Activated B cell treated with CpG ODN at 0.5 μM for 24 hours (primary cell): Measurements from ENCODE around the gene DLGAP1. TPM values are rescaled to one million over a fixed set of nuclear protein-coding genes. Genes with fewer than 3 reads are reported as not detected.

Experiments used
- ATAC-seq: fragments of 200-7000 bp; cut with Tn5 transposase; one replicate; pipeline ENCODE4 v1.10.0; 2021; ENCODE audit warnings: low read depth, mild to moderate bottlenecking, moderate library complexity
- CTCF ChIA-PET: fragments of 350-600 bp; sonication (Branson Sonifier 250); formaldehyde crosslinking; loops from one replicate; lab custom pipeline; 2021; ENCODE audit warnings: antibody characterized with exemption; lab: Charles Lee
- POLR2A ChIA-PET: fragments of 350-600 bp; sonication (Branson Sonifier 250); formaldehyde crosslinking; loops from one replicate; lab custom pipeline; 2021; ENCODE audit warnings: antibody characterized with exemption; lab: Charles Lee
- DNase-seq: peaks from one replicate; pipeline ENCODE4 v3.0.0; 2022
- H3K27ac Mint-ChIP-seq: one replicate; pipeline ENCODE4 v1.8.0; 2020; ENCODE audit warnings: mixed read lengths
- H3K27me3 Mint-ChIP-seq: one replicate; pipeline ENCODE4 v1.8.0; 2021; ENCODE audit warnings: mixed read lengths
- H3K36me3 Mint-ChIP-seq: one replicate; pipeline ENCODE4 v1.8.0; 2021; ENCODE audit warnings: low read depth, mixed read lengths
- H3K4me1 Mint-ChIP-seq: one replicate; pipeline ENCODE4 v1.8.0; 2021; ENCODE audit warnings: mixed read lengths
- H3K4me3 Mint-ChIP-seq: one replicate; pipeline ENCODE4 v1.8.0; 2020; ENCODE audit warnings: mild to moderate bottlenecking, mixed read lengths
- H3K9me3 Mint-ChIP-seq: one replicate; pipeline ENCODE4 v1.8.0; 2020; ENCODE audit warnings: mixed read lengths
- intact Hi-C: fragments of 100-400 bp; cut with micrococcal nuclease; formaldehyde crosslinking; loops from one replicate; pipeline ENCODE4 v1.15.1; 2024
- total RNA-seq: library from RNA; stranded (reverse); gene quantifications from 2 replicates; pipeline ENCODE4 v1.2.3, GENCODE V29; 2022
- TF ChIP-seq, protein P1 (sequence below): fragments of 200-600 bp; IDR thresholded peaks from one replicate; pipeline ENCODE4 v1.8.0; 2022; ENCODE audit warnings: antibody characterized with exemption, mild to moderate bottlenecking

The DLGAP1 gene
- total RNA-seq, 1 donor from 2014 or later, result 0.18 TPM

DNA sequence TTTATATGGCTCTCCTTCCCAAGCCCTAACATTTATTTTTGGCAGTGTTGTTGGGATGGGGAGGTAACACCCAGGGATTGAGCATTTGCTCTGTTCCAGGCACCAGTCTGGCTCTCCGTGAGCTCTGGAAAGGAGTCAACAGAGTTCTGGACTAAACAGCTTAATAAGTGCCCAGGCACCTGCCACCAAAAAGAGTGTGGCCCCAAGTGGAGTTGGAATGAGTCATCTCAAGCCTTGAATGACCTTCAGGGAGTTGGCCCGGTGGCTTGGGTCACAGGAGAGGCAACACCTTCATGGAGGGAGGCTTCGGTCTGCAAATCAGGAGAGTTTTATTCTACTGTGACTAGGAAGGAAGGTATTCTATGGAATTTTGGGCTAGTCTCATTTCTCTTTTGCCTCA lies 203.2 kb downstream of the DLGAP1 start:
- TF ChIP-seq, protein P1, sequence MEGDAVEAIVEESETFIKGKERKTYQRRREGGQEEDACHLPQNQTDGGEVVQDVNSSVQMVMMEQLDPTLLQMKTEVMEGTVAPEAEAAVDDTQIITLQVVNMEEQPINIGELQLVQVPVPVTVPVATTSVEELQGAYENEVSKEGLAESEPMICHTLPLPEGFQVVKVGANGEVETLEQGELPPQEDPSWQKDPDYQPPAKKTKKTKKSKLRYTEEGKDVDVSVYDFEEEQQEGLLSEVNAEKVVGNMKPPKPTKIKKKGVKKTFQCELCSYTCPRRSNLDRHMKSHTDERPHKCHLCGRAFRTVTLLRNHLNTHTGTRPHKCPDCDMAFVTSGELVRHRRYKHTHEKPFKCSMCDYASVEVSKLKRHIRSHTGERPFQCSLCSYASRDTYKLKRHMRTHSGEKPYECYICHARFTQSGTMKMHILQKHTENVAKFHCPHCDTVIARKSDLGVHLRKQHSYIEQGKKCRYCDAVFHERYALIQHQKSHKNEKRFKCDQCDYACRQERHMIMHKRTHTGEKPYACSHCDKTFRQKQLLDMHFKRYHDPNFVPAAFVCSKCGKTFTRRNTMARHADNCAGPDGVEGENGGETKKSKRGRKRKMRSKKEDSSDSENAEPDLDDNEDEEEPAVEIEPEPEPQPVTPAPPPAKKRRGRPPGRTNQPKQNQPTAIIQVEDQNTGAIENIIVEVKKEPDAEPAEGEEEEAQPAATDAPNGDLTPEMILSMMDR, result no peak
- H3K27me3 Mint-ChIP-seq, result no peaks in the 10 kb centered on the region
- no peak for DNase-seq
- POLR2A ChIA-PET, result no interaction called here
- no peak overlapping the region for H3K27ac Mint-ChIP-seq
- no peaks in the 10 kb centered on the region for H3K4me1 Mint-ChIP-seq
- intact Hi-C loops, result no loop called here
- no peak overlapping the region for H3K4me3 Mint-ChIP-seq
- H3K36me3 Mint-ChIP-seq, result no peaks in the 10 kb centered on the region
- CTCF ChIA-PET, result no interaction called here
- peaks cover 4% of the 10 kb centered on the region for H3K9me3 Mint-ChIP-seq
- no peak for ATAC-seq

DNA sequence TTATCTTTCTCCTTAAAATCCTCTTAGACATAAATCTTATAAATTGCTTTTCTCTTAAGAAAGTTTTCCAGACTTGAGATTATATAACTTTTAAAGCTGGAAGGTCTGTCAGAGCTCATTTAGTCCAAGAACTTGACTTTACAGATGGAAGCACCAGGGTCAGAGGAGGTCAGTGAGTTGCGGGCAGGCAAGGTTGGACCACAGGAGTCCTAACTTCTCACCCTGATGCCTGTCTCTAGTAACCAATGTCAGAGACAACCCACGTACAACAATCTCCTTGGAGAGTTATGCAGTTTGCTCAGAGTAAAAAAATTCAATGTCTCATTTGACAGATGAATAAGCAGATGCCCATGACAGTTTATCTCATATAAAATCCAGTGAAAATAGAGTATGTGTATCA lies 203.9 kb downstream of the DLGAP1 start:
- TF ChIP-seq, protein P1, result no peak
- DNase-seq (no peak), ATAC-seq (no peak)
- Mint-ChIP-seq H3K4me3 (no peak overlapping the region), H3K36me3 (no peaks in the 10 kb centered on the region), H3K27ac (no peak overlapping the region), H3K27me3 (no peaks in the 10 kb centered on the region), H3K9me3 (peaks cover 4% of the 10 kb centered on the region), H3K4me1 (no peaks in the 10 kb centered on the region)
- intact Hi-C loops, result no loop called here
- POLR2A ChIA-PET, result no interaction called here
- CTCF ChIA-PET, result no interaction called here

DNA sequence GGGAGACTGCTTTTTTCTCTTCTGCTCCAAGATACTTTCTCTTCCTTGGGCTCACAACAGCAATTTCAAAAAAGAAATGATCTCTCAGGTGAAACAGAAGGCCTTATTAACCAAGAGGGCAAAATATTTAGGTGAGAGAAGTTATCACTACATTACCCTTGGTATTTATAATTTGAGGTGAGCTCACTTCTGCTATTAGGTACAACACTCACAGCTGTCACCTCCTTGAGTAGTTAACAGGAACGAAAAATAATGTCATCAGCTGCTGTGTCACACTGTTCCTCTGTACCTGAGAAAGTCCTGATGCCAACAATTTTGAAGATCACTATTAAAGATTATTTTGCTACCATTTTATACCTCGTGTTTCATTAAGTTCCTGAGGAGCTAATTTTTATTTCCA lies 205.0 kb downstream of the DLGAP1 start:
- POLR2A ChIA-PET, result no interaction called here
- H3K9me3 Mint-ChIP-seq, result peaks cover 4% of the 10 kb centered on the region
- no peak for DNase-seq
- no peak overlapping the region for H3K27ac Mint-ChIP-seq
- no peaks in the 10 kb centered on the region for H3K4me1 Mint-ChIP-seq
- no peaks in the 10 kb centered on the region for H3K36me3 Mint-ChIP-seq
- H3K27me3 Mint-ChIP-seq, result no peaks in the 10 kb centered on the region
- ATAC-seq, result no peak
- TF ChIP-seq, protein P1, result no peak
- intact Hi-C loops, result no loop called here
- CTCF ChIA-PET, result no interaction called here
- no peak overlapping the region for H3K4me3 Mint-ChIP-seq

DNA sequence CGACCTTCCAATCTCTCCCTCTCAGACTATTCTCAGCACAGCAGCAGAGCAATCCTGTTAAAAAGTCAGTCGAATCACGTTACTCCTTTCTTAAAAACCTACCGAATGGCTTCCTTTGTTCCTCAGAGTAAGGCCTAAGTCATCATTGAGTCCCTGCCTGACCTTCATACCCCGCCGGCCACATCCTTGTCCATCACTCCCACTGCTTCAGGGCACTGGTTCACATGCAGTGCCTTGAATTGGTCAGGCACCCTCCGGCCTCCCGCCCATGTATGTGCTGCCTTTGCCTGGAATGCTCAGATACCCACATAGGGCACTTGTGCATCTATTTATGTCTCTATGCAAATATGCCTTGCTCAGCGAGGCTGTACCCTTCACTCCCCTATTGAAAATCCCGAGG lies 206.4 kb downstream of the DLGAP1 start:
- H3K9me3 Mint-ChIP-seq, result peaks cover 4% of the 10 kb centered on the region
- no peak overlapping the region for H3K27ac Mint-ChIP-seq
- POLR2A ChIA-PET, result no interaction called here
- no peaks in the 10 kb centered on the region for H3K36me3 Mint-ChIP-seq
- CTCF ChIA-PET, result no interaction called here
- H3K4me1 Mint-ChIP-seq, result no peaks in the 10 kb centered on the region
- ATAC-seq (no peak), DNase-seq (no peak)
- no peak overlapping the region for H3K4me3 Mint-ChIP-seq
- intact Hi-C loops, result no loop called here
- TF ChIP-seq, protein P1, result no peak
- H3K27me3 Mint-ChIP-seq, result no peaks in the 10 kb centered on the region

DNA sequence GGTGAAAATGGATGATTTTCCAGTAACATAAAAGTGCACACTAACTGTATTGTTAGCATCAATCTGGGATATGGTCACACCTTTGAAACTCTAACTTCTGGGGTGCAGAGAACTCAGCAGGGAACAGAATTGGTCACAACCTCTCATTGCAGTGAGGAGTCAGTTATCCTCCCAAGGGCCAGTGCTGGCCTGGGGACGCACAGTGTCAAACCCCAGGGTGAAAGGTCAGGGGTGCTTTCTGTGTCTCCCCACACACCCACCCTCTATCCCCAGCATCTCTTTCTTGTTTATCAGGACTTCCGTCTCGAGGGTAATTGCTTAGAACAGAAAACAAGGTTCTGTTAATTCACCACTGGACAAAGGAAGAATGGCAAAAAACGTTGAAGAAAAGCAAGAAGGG lies 208.7 kb downstream of the DLGAP1 start:
- Mint-ChIP-seq H3K9me3 (peaks cover 4% of the 10 kb centered on the region), H3K27ac (no peak overlapping the region), H3K4me1 (no peaks in the 10 kb centered on the region), H3K4me3 (no peak overlapping the region), H3K36me3 (no peaks in the 10 kb centered on the region), H3K27me3 (no peaks in the 10 kb centered on the region)
- no peak for ATAC-seq
- no peak for DNase-seq
- CTCF ChIA-PET, result no interaction called here
- POLR2A ChIA-PET, result no interaction called here
- TF ChIP-seq, protein P1, result no peak
- intact Hi-C loops, result no loop called here
